Vagina (tissue), 2 donors: ENCODE data around the gene FBRSL1.

Experiments
- POLR2AphosphoS5 ChIP-seq, 2 donors: sonication (generic); formaldehyde crosslinking; IDR thresholded peaks; one replicate each; pipeline ENCODE4 v1.9.0; 2017; ENCODE audit warnings: antibody characterized with exemption in 2 of 2, mild to moderate bottlenecking in 2 of 2, low read depth in 1 of 2; ENCODE audit not compliant: insufficient read depth in 1 of 2
- TF ChIP-seq, protein P1 (sequence below), 3 experiments: fragments of 450-650 bp in 2 of 3; fragments of 200-600 bp in 1 of 3; sonication (generic) in 1 of 3; IDR thresholded peaks; one replicate each; pipeline ENCODE4 v1.5.1; 2017 to 2019; ENCODE audit warnings: antibody characterized with exemption in 3 of 3, mild to moderate bottlenecking in 2 of 3, moderate library complexity in 2 of 3

DNA sequence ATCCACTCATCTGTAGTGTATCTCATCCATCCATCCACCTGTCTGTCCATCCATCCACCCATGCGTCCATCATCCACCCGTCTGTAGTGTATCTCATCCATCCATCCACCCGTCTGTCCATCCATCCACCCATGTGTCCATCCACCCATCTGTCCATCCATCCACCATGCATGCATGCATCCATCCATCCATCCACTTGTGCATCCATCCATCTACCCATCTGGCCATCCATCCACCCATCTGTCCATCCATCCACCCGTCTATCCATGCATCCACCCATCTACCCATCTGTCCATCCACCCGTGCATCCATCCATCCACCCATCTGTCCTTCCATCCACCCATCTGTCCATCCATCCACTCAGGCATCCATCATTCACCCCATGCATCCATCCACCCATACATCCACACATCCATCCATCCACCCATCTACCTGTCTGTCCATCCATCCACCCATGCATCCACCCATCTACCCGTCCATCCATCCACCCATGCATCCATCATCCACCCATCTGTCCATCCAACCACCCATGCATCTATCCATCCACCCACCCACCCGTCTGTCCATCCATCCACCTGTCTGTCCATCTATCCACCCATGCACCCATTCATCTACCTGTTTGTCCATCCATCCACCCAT, 28.5 kb downstream of the FBRSL1 start:
- TF ChIP-seq, protein P1, sequence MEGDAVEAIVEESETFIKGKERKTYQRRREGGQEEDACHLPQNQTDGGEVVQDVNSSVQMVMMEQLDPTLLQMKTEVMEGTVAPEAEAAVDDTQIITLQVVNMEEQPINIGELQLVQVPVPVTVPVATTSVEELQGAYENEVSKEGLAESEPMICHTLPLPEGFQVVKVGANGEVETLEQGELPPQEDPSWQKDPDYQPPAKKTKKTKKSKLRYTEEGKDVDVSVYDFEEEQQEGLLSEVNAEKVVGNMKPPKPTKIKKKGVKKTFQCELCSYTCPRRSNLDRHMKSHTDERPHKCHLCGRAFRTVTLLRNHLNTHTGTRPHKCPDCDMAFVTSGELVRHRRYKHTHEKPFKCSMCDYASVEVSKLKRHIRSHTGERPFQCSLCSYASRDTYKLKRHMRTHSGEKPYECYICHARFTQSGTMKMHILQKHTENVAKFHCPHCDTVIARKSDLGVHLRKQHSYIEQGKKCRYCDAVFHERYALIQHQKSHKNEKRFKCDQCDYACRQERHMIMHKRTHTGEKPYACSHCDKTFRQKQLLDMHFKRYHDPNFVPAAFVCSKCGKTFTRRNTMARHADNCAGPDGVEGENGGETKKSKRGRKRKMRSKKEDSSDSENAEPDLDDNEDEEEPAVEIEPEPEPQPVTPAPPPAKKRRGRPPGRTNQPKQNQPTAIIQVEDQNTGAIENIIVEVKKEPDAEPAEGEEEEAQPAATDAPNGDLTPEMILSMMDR (IDR thresholded peaks at IDR 0.05) = no peak
- TF ChIP-seq POLR2AphosphoS5 (IDR thresholded peaks at IDR 0.05; ENCODE audit: insufficient read depth in 1 of 2, low read depth in 1 of 2) = no peak
